KMS-11 (cell line): ENCODE data around the gene KAT8.

Experiments
- H2AFZ ChIP-seq: fragments of 200-600 bp; sonication (generic); 2 replicates; pipeline ENCODE4 v1.6.1; 2016; ENCODE audit warnings: antibody characterized with exemption, mixed run types, low read depth
- H3K27ac ChIP-seq: fragments of 200-600 bp; sonication (generic); 2 replicates; pipeline ENCODE4 v1.6.1; 2016; ENCODE audit warnings: mild to moderate bottlenecking, mixed run types
- H3K27me3 ChIP-seq: fragments of 200-600 bp; sonication (generic); 2 replicates; pipeline ENCODE4 v1.6.1; 2017; ENCODE audit warnings: mild to moderate bottlenecking, low read depth, mixed run types, moderate library complexity; ENCODE audit not compliant: insufficient read depth
- H3K36me3 ChIP-seq: fragments of 200-600 bp; sonication (generic); 2 replicates; pipeline ENCODE4 v1.6.1; 2017; ENCODE audit warnings: mild to moderate bottlenecking, mixed run types; ENCODE audit not compliant: insufficient read depth
- H3K4me1 ChIP-seq: fragments of 200-600 bp; sonication (generic); 2 replicates; pipeline ENCODE4 v1.6.1; 2016; ENCODE audit warnings: mild to moderate bottlenecking, low read depth, mixed run types; ENCODE audit not compliant: poor library complexity, severe bottlenecking
- H3K4me2 ChIP-seq: fragments of 200-600 bp; sonication (generic); 2 replicates; pipeline ENCODE4 v1.7.0; 2016; ENCODE audit warnings: mild to moderate bottlenecking, mixed run types
- H3K4me3 ChIP-seq: fragments of 200-600 bp; sonication (generic); IDR thresholded peaks from 2 replicates; pipeline ENCODE4 v1.6.1; 2017; ENCODE audit warnings: low read depth, low read length, mixed read lengths; ENCODE audit not compliant: insufficient read depth
- H3K79me2 ChIP-seq: fragments of 200-600 bp; sonication (generic); 2 replicates; pipeline ENCODE4 v1.6.1; 2016; ENCODE audit warnings: low read depth, mixed run types; ENCODE audit not compliant: insufficient read depth
- H3K9ac ChIP-seq: fragments of 200-600 bp; sonication (generic); 2 replicates; pipeline ENCODE4 v1.6.1; 2016; ENCODE audit warnings: mild to moderate bottlenecking, mixed run types
- H4K20me1 ChIP-seq: fragments of 200-600 bp; sonication (generic); 2 replicates; pipeline ENCODE4 v1.6.1; 2016; ENCODE audit warnings: mild to moderate bottlenecking, mixed run types; ENCODE audit not compliant: insufficient read depth
- CTCF ChIP-seq: fragments of 200-600 bp; sonication (generic); conservative IDR thresholded peaks from 2 replicates; pipeline ENCODE4 v1.6.1; 2017; ENCODE audit warnings: low read depth, mild to moderate bottlenecking, antibody characterized with exemption, low read length, moderate library complexity, mixed read lengths

The KAT8 gene

DNA sequence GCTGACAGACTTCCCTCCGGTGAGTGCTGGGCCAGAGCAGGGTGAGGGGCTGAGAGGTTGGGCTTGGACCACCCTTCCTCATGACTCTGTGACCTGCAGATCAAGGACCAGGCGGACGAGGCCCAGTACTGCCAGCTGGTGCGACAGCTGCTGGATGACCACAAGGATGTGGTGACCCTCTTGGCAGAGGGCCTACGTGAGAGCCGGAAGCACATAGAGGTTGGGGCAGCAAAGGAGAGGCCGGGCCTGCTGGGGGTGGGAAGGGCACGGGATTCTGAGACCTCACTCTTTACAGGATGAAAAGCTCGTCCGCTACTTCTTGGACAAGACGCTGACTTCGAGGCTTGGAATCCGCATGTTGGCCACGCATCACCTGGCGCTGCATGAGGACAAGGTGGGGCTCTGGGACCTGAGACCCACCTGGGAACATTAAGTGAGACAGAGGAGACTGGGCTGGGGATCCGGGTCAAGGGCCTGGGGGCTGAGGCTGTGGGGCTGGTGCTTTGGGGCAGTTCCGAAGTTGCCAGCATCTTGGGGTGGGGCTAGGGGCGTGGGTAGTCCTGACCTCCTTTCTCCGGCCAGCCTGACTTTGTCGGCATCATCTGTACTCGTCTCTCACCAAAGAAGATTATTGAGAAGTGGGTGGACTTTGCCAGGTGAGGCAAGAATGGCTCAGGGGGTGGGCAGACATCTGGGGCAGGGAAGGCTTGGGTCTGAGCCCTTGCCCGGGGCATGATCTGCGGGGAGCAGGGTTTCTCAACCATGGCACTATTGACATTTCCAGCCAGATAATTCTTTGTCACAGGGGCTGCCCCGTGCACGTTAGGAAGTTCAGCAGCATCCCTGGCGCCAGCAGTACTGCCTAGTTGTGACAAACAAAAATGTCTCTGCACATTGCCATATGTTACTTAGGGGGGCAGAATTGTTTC lies 7.1 kb upstream of the KAT8 start:
- no peak overlapping the region for H2AFZ ChIP-seq
- no peak for TF ChIP-seq CTCF
- H3K4me2 ChIP-seq, result no peak overlapping the region

DNA sequence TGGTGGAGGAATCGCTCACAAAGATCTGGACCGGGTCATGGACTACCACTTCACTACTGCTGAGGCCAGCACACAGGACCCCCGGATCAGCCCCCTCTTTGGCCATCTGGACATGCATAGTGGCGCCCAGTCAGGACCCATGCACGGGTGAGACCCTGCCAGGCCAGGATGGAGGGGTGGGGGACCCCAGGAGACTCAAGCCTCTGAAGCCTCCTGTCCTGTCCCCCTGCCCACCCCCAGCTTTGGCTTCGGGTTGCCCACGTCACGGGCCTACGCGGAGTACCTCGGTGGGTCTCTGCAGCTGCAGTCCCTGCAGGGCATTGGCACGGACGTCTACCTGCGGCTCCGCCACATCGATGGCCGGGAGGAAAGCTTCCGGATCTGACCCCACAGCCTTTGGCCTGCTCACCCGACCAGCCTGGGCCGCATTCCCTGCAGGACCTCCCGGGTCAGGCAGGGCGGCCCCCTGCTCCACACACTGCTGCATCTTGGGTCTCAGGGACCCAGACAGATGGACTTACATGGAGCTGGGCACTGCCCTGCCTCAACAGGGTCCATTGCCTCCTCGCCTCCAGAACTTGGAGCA lies 5.5 kb upstream of the KAT8 start:
- Histone ChIP-seq H3K4me1 (peaks cover 9% of the 10 kb centered on the region), H3K36me3 (no peaks in the 10 kb centered on the region), H4K20me1 (no peaks in the 10 kb centered on the region), H3K4me2 (no peak overlapping the region), H3K27me3 (no peaks in the 10 kb centered on the region), H3K27ac (no peak overlapping the region), H2AFZ (no peak overlapping the region), H3K79me2 (peaks cover 14% of the 10 kb centered on the region), H3K4me3 (no peak overlapping the region), H3K9ac (no peak overlapping the region)
- no peak for TF ChIP-seq CTCF

More for the DNA sequence above, 7.1 kb upstream of the KAT8 start:
- Histone ChIP-seq H3K4me3 (no peak overlapping the region), H3K9ac (no peak overlapping the region), H3K79me2 (peaks cover 14% of the 10 kb centered on the region; the same call in 1 of the 2 replicates), H4K20me1 (no peaks in the 10 kb centered on the region), H3K36me3 (no peaks in the 10 kb centered on the region), H3K27me3 (no peaks in the 10 kb centered on the region), H3K4me1 (peaks cover 21% of the 10 kb centered on the region), H3K27ac (no peak overlapping the region)

DNA sequence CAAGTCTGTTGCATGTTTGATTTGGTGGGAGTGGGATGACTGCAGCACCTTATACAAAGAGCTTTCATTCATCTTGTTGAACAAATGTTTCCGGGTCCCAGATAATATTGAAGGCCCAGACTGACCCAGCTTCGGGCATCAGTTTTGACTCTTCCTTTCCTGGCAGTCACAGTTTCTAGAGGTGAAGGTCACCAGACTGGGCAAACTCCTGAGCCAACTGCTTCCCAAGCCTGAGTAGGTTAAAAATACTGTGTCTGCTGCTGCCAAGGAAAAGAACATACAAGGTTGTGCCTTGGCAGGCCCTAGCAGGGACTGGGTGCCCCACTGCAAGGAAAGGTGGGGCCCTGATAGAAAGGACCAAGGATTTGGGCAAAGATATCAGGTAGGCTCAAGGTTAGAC lies 4.8 kb upstream of the KAT8 start:
- H3K27me3 ChIP-seq, result no peaks in the 10 kb centered on the region
- no peaks in the 10 kb centered on the region for H3K36me3 ChIP-seq
- TF ChIP-seq CTCF, result no peak
- no peaks in the 10 kb centered on the region for H4K20me1 ChIP-seq
- no peak overlapping the region for H2AFZ ChIP-seq
- no peak overlapping the region for H3K4me3 ChIP-seq
- H3K4me2 ChIP-seq, result no peak overlapping the region
- no peak overlapping the region for H3K9ac ChIP-seq
- peaks cover 14% of the 10 kb centered on the region for H3K79me2 ChIP-seq
- no peak overlapping the region for H3K27ac ChIP-seq
- H3K4me1 ChIP-seq, result peaks cover 3% of the 10 kb centered on the region

DNA sequence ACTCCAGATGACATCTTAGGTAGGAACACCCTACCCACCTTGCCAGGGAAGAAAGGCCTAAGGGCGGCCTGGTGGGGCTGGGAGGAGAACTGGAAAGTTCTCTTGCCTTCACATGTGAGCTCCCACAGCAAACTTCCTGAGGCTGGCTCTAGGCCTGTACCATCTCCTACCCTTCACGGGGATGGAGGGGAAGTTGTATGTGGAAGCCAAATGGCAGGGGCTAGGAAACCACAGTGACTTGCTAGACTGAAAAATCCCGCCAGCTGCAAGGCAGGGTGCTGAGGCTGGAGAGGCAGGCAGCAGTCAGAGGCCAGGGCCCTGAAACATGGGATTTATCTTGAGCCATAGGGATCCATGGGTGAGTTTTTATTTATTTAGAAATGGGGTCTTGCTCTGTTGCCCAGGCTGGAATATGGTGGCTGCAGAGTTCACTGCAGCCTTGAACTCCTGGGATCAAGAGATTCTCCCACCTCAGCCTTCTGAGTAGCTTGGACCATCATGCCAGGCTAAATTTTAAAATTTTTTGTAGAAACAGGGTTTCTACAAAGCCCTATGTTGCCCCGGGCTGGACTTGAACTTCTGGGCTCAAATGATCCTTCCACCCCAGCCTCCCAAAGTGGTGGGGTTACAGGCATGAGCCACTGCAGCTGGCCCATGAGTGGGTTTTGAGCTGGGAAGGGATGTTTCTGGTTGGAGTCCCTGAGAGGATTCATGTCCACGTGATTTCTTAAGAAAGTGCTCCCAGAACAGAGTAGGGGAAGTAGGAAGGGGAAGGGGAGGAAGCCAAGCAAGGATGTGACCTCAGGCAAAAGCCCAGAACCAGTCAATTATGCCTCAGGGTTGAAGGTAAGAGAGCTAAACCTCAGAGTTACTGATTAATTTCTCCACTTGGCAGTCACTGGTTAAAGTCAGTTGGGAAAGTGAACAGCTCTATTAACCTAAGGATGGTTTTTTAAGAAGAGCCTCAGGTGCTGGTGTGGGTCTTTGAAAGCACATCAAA lies 4.0 kb upstream of the KAT8 start:
- Histone ChIP-seq H3K9ac (no peak overlapping the region), H3K4me2 (no peak overlapping the region), H3K27me3 (no peaks in the 10 kb centered on the region), H4K20me1 (no peaks in the 10 kb centered on the region), H3K4me3 (no peak overlapping the region), H2AFZ (no peak overlapping the region), H3K79me2 (peaks cover 19% of the 10 kb centered on the region), H3K27ac (no peak overlapping the region; the same call in 1 of the 2 replicates), H3K36me3 (no peaks in the 10 kb centered on the region), H3K4me1 (peaks cover 3% of the 10 kb centered on the region)
- no peak for TF ChIP-seq CTCF
